ENCODE results near the gene IPO7.

DNA sequence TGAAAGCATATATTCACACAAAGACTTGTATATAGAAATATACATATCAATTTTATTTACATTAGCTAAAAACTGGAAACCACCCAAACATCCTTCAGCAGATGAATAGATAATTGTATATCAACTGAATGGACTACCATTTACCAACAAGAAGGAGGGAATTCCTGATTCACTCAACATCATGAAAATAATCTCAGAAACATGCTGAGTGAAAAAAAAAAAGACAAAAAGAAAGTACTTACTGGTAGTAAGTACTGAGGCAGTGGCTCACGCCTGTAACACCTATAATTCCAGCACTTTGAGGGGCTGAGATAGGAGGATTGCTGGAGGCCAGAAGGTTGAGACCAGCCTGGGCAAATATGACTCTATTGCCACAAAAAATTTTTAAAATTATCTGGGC, 7.4 kb upstream of the IPO7 start:
- TF ChIP-seq, protein P1, sequence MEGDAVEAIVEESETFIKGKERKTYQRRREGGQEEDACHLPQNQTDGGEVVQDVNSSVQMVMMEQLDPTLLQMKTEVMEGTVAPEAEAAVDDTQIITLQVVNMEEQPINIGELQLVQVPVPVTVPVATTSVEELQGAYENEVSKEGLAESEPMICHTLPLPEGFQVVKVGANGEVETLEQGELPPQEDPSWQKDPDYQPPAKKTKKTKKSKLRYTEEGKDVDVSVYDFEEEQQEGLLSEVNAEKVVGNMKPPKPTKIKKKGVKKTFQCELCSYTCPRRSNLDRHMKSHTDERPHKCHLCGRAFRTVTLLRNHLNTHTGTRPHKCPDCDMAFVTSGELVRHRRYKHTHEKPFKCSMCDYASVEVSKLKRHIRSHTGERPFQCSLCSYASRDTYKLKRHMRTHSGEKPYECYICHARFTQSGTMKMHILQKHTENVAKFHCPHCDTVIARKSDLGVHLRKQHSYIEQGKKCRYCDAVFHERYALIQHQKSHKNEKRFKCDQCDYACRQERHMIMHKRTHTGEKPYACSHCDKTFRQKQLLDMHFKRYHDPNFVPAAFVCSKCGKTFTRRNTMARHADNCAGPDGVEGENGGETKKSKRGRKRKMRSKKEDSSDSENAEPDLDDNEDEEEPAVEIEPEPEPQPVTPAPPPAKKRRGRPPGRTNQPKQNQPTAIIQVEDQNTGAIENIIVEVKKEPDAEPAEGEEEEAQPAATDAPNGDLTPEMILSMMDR (IDR thresholded peaks at IDR 0.05; ENCODE audit: extremely low read depth in 1 of 2, insufficient read depth in 1 of 2, low read depth in 1 of 2, low read length in 2 of 2): no peak
- TF ChIP-seq EZH2 (IDR thresholded peaks at IDR 0.05; ENCODE audit: borderline replicate concordance, low read depth, low read length, severe bottlenecking) (no peak), POLR2AphosphoS5 (IDR thresholded peaks at IDR 0.05; ENCODE audit: insufficient read depth, low read depth, low read length) (no peak), POLR2A (IDR thresholded peaks at IDR 0.05; ENCODE audit: low read depth, low read length) (no peak), JUN (IDR thresholded peaks at IDR 0.05; ENCODE audit: borderline replicate concordance, insufficient read depth, insufficient read length, low read depth) (no peak), FOS (IDR thresholded peaks at IDR 0.05; ENCODE audit: borderline replicate concordance, insufficient read depth, low read length) (no peak), GATA2 (IDR thresholded peaks at IDR 0.05; ENCODE audit: insufficient read depth, insufficient read length, low read depth, low read length) (no peak), MYC (IDR thresholded peaks at IDR 0.05; ENCODE audit: low read depth, low read length) (no peak)
- TF ChIP-seq, protein P2, sequence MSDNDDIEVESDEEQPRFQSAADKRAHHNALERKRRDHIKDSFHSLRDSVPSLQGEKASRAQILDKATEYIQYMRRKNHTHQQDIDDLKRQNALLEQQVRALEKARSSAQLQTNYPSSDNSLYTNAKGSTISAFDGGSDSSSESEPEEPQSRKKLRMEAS (IDR thresholded peaks at IDR 0.05; ENCODE audit: insufficient read depth, insufficient read length): no peak
